GM21390 (cell line): Measurements from ENCODE around the gene KRT15.

Source experiments
- ATAC-seq: cut with Tn5 transposase; IDR thresholded peaks from one replicate; pipeline ENCODE4 v1.9.1; 2021; ENCODE audit not compliant: unreplicated experiment

The KRT15 gene

GRCh38 chr17:41527063-41528023 is 8.7 kb upstream of the KRT15 start:
- no peak for ATAC-seq

GRCh38 chr17:41524261-41524660 is 5.6 kb upstream of the KRT15 start:
- no peak for ATAC-seq

- no peak for ATAC-seq
Observed at GRCh38 chr17:41523787-41524186, 5.1 kb upstream of the KRT15 start.

- ATAC-seq: no peak
Observed at GRCh38 chr17:41523225-41523593, 4.5 kb upstream of the KRT15 start.

- no peak for ATAC-seq
Observed at GRCh38 chr17:41522301-41523224, 3.9 kb upstream of the KRT15 start.

GRCh38 chr17:41521574-41522261 is 3.0 kb upstream of the KRT15 start:
- no peak for ATAC-seq

GRCh38 chr17:41520821-41521521 is 2.3 kb upstream of the KRT15 start:
- no peak for ATAC-seq

- no peak for ATAC-seq
Observed at GRCh38 chr17:41519501-41520224, 973 bp upstream of the KRT15 start.

- no peak for ATAC-seq
Observed at GRCh38 chr17:41518031-41518430, 659 bp downstream of the KRT15 start.

GRCh38 chr17:41516830-41517283 is 1.8 kb downstream of the KRT15 start:
- no peak for ATAC-seq

GRCh38 chr17:41516147-41516829 is 2.4 kb downstream of the KRT15 start:
- no peak for ATAC-seq

- ATAC-seq: no peak
Observed at GRCh38 chr17:41513168-41513547, 5.5 kb downstream of the KRT15 start.

GRCh38 chr17:41512546-41513167 is 6.0 kb downstream of the KRT15 start:
- no peak for ATAC-seq

GRCh38 chr17:41511716-41512115 is 7.0 kb downstream of the KRT15 start:
- no peak for ATAC-seq

GRCh38 chr17:41511116-41511515 is 7.6 kb downstream of the KRT15 start:
- no peak for ATAC-seq

- ATAC-seq: no peak
Observed at GRCh38 chr17:41510251-41511065, 8.2 kb downstream of the KRT15 start.

- no peak for ATAC-seq
Observed at GRCh38 chr17:41507315-41507880, 11.3 kb downstream of the KRT15 start.
